IMR-90 (cell line): ENCODE data around the gene MCMBP. TPM values are rescaled to one million over a fixed set of nuclear protein-coding genes. Genes with fewer than 3 reads are reported as not detected.
A peak's percentile ranks its signal among the peaks of the same experiment; 100 is the strongest.

Source experiments
- ATAC-seq: fragments of 200-7000 bp; cut with Tn5 transposase; 2 replicates; pipeline ENCODE4 v1.9.1; 2020; ENCODE audit warnings: low read depth, mild to moderate bottlenecking, moderate library complexity
- BruUV-seq: library from RNA; stranded (reverse); fragments of 400-500 nt; replicated peaks from 2 replicates; lab custom pipeline; 2021; lab: Mats Ljungman, UMichigan
- CTCF ChIA-PET: fragments of 300-600 bp; formaldehyde crosslinking; extraction: SDS; loops from one replicate; lab custom pipeline; 2021; ENCODE audit warnings: antibody characterized with exemption; lab: Yijun Ruan, JAX
- POLR2A ChIA-PET: fragments of 300-600 bp; sonication (Branson Sonifier 250); formaldehyde crosslinking; loops from one replicate; lab custom pipeline; 2022; ENCODE audit warnings: antibody characterized with exemption; ENCODE audit not compliant: unreplicated experiment; lab: Charles Lee
- DNase-seq: peaks from one replicate; pipeline ENCODE4 v3.0.0; 2013
- H2AFZ ChIP-seq: replicated peaks from 2 replicates; pipeline ENCODE3; 2013; ENCODE audit warnings: low read length, mild to moderate bottlenecking; ENCODE audit not compliant: poor library complexity
- H2AK5ac ChIP-seq: 2 replicates; pipeline ENCODE4 v1.6.1; 2013; ENCODE audit warnings: low read depth, low read length, inconsistent platforms
- H2AK9ac ChIP-seq: replicated peaks from 2 replicates; pipeline ENCODE3; 2013; ENCODE audit warnings: mild to moderate bottlenecking, low read depth, low read length, moderate library complexity; ENCODE audit not compliant: poor library complexity
- H2BK120ac ChIP-seq: 2 replicates; pipeline ENCODE4 v1.6.1; 2013; ENCODE audit warnings: low read depth, low read length, inconsistent platforms
- H2BK15ac ChIP-seq: 3 replicates; pipeline ENCODE4 v1.6.1; 2013; ENCODE audit warnings: low read depth, low read length, inconsistent platforms
- H2BK20ac ChIP-seq: 2 replicates; pipeline ENCODE4 v1.6.1; 2013; ENCODE audit warnings: low read depth, mild to moderate bottlenecking, inconsistent platforms, low read length, moderate library complexity
- H2BK5ac ChIP-seq: 2 replicates; pipeline ENCODE4 v1.6.1; 2013; ENCODE audit warnings: mild to moderate bottlenecking, low read depth, low read length, inconsistent platforms; ENCODE audit not compliant: poor library complexity, severe bottlenecking
- H3K14ac ChIP-seq: replicated peaks from 2 replicates; pipeline ENCODE4 v1.6.1; 2013; ENCODE audit warnings: low read depth, low read length, inconsistent platforms
- H3K18ac ChIP-seq: 2 replicates; pipeline ENCODE4 v1.6.1; 2013; ENCODE audit warnings: low read depth, low read length, control low read depth
- H3K23ac ChIP-seq: 2 replicates; pipeline ENCODE4 v1.6.1; 2013; ENCODE audit warnings: low read depth, low read length, inconsistent platforms
- H3K27ac ChIP-seq: 2 replicates; pipeline ENCODE4 v1.5.1; 2013; ENCODE audit warnings: mild to moderate bottlenecking, control low read depth, low read length; ENCODE audit not compliant: insufficient read depth
- H3K27me3 ChIP-seq: 2 replicates; pipeline ENCODE4 v1.6.1; 2013; ENCODE audit warnings: low read length; ENCODE audit not compliant: control insufficient read depth, insufficient read depth
- H3K36me3 ChIP-seq: 2 replicates; pipeline ENCODE4 v1.6.1; 2013; ENCODE audit warnings: low read length, mixed read lengths; ENCODE audit not compliant: control insufficient read depth, insufficient read depth
- H3K4ac ChIP-seq: 2 replicates; pipeline ENCODE4 v1.6.1; 2013; ENCODE audit warnings: low read depth, low read length, inconsistent platforms
- H3K4me1 ChIP-seq: 2 replicates; pipeline ENCODE4 v1.6.1; 2013; ENCODE audit warnings: low read length, mixed read lengths; ENCODE audit not compliant: control insufficient read depth, insufficient read depth
- H3K4me2 ChIP-seq: 2 replicates; pipeline ENCODE4 v1.6.1; 2013; ENCODE audit warnings: low read depth, mild to moderate bottlenecking, control low read depth, low read length, moderate library complexity
- H3K4me3 ChIP-seq: 2 replicates; pipeline ENCODE4 v1.5.1; 2013; ENCODE audit warnings: low read depth, mild to moderate bottlenecking, control low read depth, low read length, moderate library complexity; ENCODE audit not compliant: insufficient read depth
- H3K56ac ChIP-seq: 2 replicates; pipeline ENCODE4 v1.6.1; 2013; ENCODE audit warnings: low read length, inconsistent platforms; ENCODE audit not compliant: insufficient read depth; ENCODE audit errors: extremely low read depth
- H3K79me1 ChIP-seq, 2 experiments: 2 replicates each; pipeline ENCODE4 v1.6.1; 2013; ENCODE audit warnings: low read length in 2 of 2, inconsistent platforms in 1 of 2, low read depth in 1 of 2
- H3K9ac ChIP-seq: 2 replicates; pipeline ENCODE4 v1.6.1; 2013; ENCODE audit warnings: low read depth, low read length, control low read depth
- H3K9me1 ChIP-seq: 2 replicates; pipeline ENCODE4 v1.6.1; 2013; ENCODE audit warnings: low read length, inconsistent platforms; ENCODE audit not compliant: insufficient read depth
- H3K9me3 ChIP-seq: 2 replicates; pipeline ENCODE4 v1.6.1; 2013; ENCODE audit warnings: low read length; ENCODE audit not compliant: control insufficient read depth, insufficient read depth
- H4K20me1 ChIP-seq: 2 replicates; pipeline ENCODE4 v1.6.1; 2013; ENCODE audit warnings: low read length, inconsistent platforms; ENCODE audit not compliant: insufficient read depth
- H4K5ac ChIP-seq: 2 replicates; pipeline ENCODE4 v1.6.1; 2013; ENCODE audit warnings: mild to moderate bottlenecking, low read depth, low read length, control low read depth
- H4K8ac ChIP-seq, 2 experiments: 2 replicates each; pipeline ENCODE4 v1.6.1; 2013; ENCODE audit warnings: low read depth in 2 of 2, low read length in 2 of 2, control low read depth in 1 of 2, inconsistent platforms in 1 of 2
- H4K91ac ChIP-seq: 2 replicates; pipeline ENCODE4 v1.6.1; 2013; ENCODE audit warnings: low read depth, low read length, inconsistent platforms; ENCODE audit not compliant: insufficient read depth
- BHLHE40 ChIP-seq: fragments of 150-350 bp; IDR thresholded peaks from 2 replicates; pipeline ENCODE4 v1.6.1; 2016; ENCODE audit warnings: mild to moderate bottlenecking, low read depth, low read length
- CHD1 ChIP-seq: IDR thresholded peaks from 2 replicates; pipeline ENCODE4 v1.6.1; 2012; ENCODE audit warnings: low read depth, low read length, improper control_type of control experiment
- CTCF ChIP-seq: conservative IDR thresholded peaks from 2 replicates; pipeline ENCODE4 v1.5.1; 2012; ENCODE audit warnings: mild to moderate bottlenecking, low read depth, low read length, improper control_type of control experiment
- ELK1 ChIP-seq: fragments of 150-350 bp; IDR thresholded peaks from 2 replicates; pipeline ENCODE4 v1.6.1; 2016; ENCODE audit warnings: low read depth, mild to moderate bottlenecking, low read length, moderate library complexity, borderline replicate concordance
- FOS ChIP-seq: fragments of 150-350 bp; IDR thresholded peaks from 2 replicates; pipeline ENCODE4 v1.6.1; 2016; ENCODE audit warnings: low read depth, low read length
- MXI1 ChIP-seq: IDR thresholded peaks from 2 replicates; pipeline ENCODE4 v1.6.1; 2012; ENCODE audit warnings: low read depth, mild to moderate bottlenecking, low read length, moderate library complexity, borderline replicate concordance
- NFE2L2 ChIP-seq: fragments of 150-350 bp; IDR thresholded peaks from 2 replicates; pipeline ENCODE4 v1.6.1; 2016; ENCODE audit warnings: low read depth, mild to moderate bottlenecking, low read length
- POLR2A ChIP-seq: IDR thresholded peaks from 2 replicates; pipeline ENCODE4 v1.6.1; 2012; ENCODE audit warnings: mild to moderate bottlenecking, low read depth, low read length
- RAD21 ChIP-seq: IDR thresholded peaks from 2 replicates; pipeline ENCODE4 v1.6.1; 2012; ENCODE audit warnings: low read length, improper control_type of control experiment
- RCOR1 ChIP-seq: IDR thresholded peaks from 2 replicates; pipeline ENCODE4 v1.6.1; 2012; ENCODE audit warnings: mild to moderate bottlenecking, low read length, improper control_type of control experiment; ENCODE audit not compliant: insufficient replicate concordance
- RFX5 ChIP-seq: IDR thresholded peaks from 2 replicates; pipeline ENCODE4 v1.8.0; 2012; ENCODE audit warnings: low read depth, mild to moderate bottlenecking, low read length, moderate library complexity
- SMC3 ChIP-seq: fragments of 150-350 bp; IDR thresholded peaks from 2 replicates; pipeline ENCODE4 v1.6.1; 2016; ENCODE audit warnings: low read depth, mild to moderate bottlenecking, antibody characterized with exemption, low read length, moderate library complexity
- USF2 ChIP-seq: fragments of 150-350 bp; IDR thresholded peaks from 2 replicates; pipeline ENCODE4 v1.6.1; 2017; ENCODE audit warnings: mild to moderate bottlenecking, antibody characterized with exemption, low read length, low read depth
- WGBS, 2 experiments: methylation state at CpG; one replicate each; pipeline versions ENCODE4 v1.1.5 to v1.1.7; 2013; ENCODE audit warnings: missing lambda C conversion rate in 2 of 2; ENCODE audit not compliant: insufficient read length in 1 of 2; ENCODE audit errors: extremely low coverage in 2 of 2; 5-methylcytosine and 5-hydroxymethylcytosine counted together
- dilution Hi-C: fragments of 300-500 bp; cut with HindIII; formaldehyde crosslinking; loops from one replicate; pipeline ENCODE4 v1.14.3; 2018; ENCODE audit warnings: low sequenced_read_pairs; ENCODE audit not compliant: unreplicated experiment
- in situ Hi-C: fragments of 300-500 bp; cut with MboI; formaldehyde crosslinking; loops from 3 replicates; pipeline ENCODE4 v1.14.3; 2019; ENCODE audit warnings: low sequenced_read_pairs, inconsistent platforms, mixed read lengths
- intact Hi-C: fragments of 100-400 bp; cut with micrococcal nuclease; formaldehyde crosslinking; loops from 2 replicates; pipeline ENCODE4 v1.10.0; 2022
- polyA plus RNA-seq, 3 experiments: library from polyadenylated mRNA; depleted of rRNA; stranded (reverse); fragments of >200 nt; gene quantifications; 2 replicates each; pipeline ENCODE4 v1.2.3, GENCODE V29; 2012; ENCODE audit warnings: low replicate concordance in 1 of 3
- total RNA-seq: library from RNA; depleted of rRNA; stranded (reverse); fragments of >200 nt; gene quantifications from 2 replicates; pipeline ENCODE4 v1.2.3, GENCODE V29; 2012

The MCMBP gene
- total and polyA plus RNA-seq, 2 of the 4 experiments (the other 2 are of a cell fraction), result 39.0 to 59.9 TPM

- Histone ChIP-seq H3K9ac (peak within 1 kb of the TSS; percentile 90), H3K4ac (peak within 1 kb of the TSS; percentile 95), H3K56ac (peak within 1 kb of the TSS; percentile 97), H4K5ac (peak within 1 kb of the TSS; percentile 98), H3K18ac (peak within 1 kb of the TSS; percentile 96), H2BK20ac (peak within 1 kb of the TSS; percentile 62), H2BK120ac (peak within 1 kb of the TSS; percentile 93), H3K4me1 (peaks cover 10% of the 10 kb centered on the region), H3K4me3 (peak within 1 kb of the TSS; percentile 87), H2BK5ac (peak within 1 kb of the TSS; percentile 93), H4K8ac (peak within 1 kb of the TSS; percentile 64 to 99), H4K91ac (peak within 1 kb of the TSS; percentile 90), H2BK15ac (peak within 1 kb of the TSS; percentile 38; the same call in 1 of the 3 replicates), H3K14ac (peak within 1 kb of the TSS; percentile 98), H2AFZ (peak within 1 kb of the TSS; percentile 97), H3K79me1 (peaks cover 3 to 49% of the 10 kb centered on the region in 2 experiments; a peak in 2 of 4 replicates), H3K23ac (peak within 1 kb of the TSS; percentile 91), H4K20me1 (peaks cover 37% of the 10 kb centered on the region), H3K36me3 (peaks cover 2% of the 10 kb centered on the region; the same call in 1 of the 2 replicates), H3K9me1 (peaks cover 18% of the 10 kb centered on the region), H2AK9ac (peak within 1 kb of the TSS; percentile 95), H2AK5ac (peak within 1 kb of the TSS; percentile 80), H3K9me3 (no peaks in the 10 kb centered on the region; the same call in 1 of the 2 replicates), H3K27me3 (no peaks in the 10 kb centered on the region), H3K27ac (peak within 1 kb of the TSS; percentile 93), H3K4me2 (peak within 1 kb of the TSS; percentile 95)
- DNase-seq (peak; percentile 97), ATAC-seq (peak; percentile 89)
- intact Hi-C loops, result loop anchor here (1.0 kb wide), 1 partner anchor 19 kb away; no protein-coding TSS in a partner anchor
- no TSS peak for BruUV-seq
- ChIA-PET CTCF (no interaction called here), POLR2A (no interaction called here)
- dilution Hi-C loops, result no loop called here
- WGBS, 2 experiments, result 0 to 100% methylated on average over 1 to 24 of the region's 61 CpGs
- in situ Hi-C loops, result no loop called here
- no peak for TF ChIP-seq CTCF
- TF ChIP-seq POLR2A, result peak; percentile 93
- TF ChIP-seq USF2, result peak; percentile 97
- no peak for TF ChIP-seq NFE2L2
- TF ChIP-seq ELK1, result no peak
- no peak for TF ChIP-seq RFX5
- peak; percentile 84 for TF ChIP-seq MXI1
- TF ChIP-seq CHD1, result no peak
- no peak for TF ChIP-seq RCOR1
- no peak for TF ChIP-seq RAD21
- TF ChIP-seq FOS, result no peak
- peak; percentile 88 for TF ChIP-seq BHLHE40
- no peak for TF ChIP-seq SMC3
Measured at GRCh38 chr10:119892188-119893065, 19.8 kb upstream of the MCMBP start, which contains the start of gene SEC23IP. Gene SEC23IP (plus strand): TSS chr10:119892730. CDS start chr10:119892783, 53 bp downstream.
